T-cell (primary cell): ENCODE results near the gene BICC1. TPM values are rescaled to one million over a fixed set of nuclear protein-coding genes. Genes with fewer than 3 reads are reported as not detected.

Source experiments
- ATAC-seq, 4 experiments: fragments of 200-7000 bp in 3 of 4; fragments of 150-1000 bp in 1 of 4; cut with Tn5 transposase; replicated peaks in 1 of 4; 1 replicate in 3 of 4; 2 replicates in 1 of 4; pipeline ENCODE4 v1.10.0; 2021; ENCODE audit warnings: moderate library complexity in 3 of 4, mild to moderate bottlenecking in 2 of 4, moderate number of reproducible peaks in 1 of 4
- CTCF ChIA-PET, 2 donors: fragments of 300-600 bp; sonication (Branson Sonifier 250); formaldehyde crosslinking; loops; one replicate each; lab custom pipeline; 2022; ENCODE audit warnings: antibody characterized with exemption in 2 of 2; lab: Charles Lee
- POLR2A ChIA-PET, 2 donors: fragments of 300-600 bp; sonication (Branson Sonifier 250); formaldehyde crosslinking; loops; one replicate each; lab custom pipeline; 2022; ENCODE audit warnings: antibody characterized with exemption in 2 of 2; lab: Charles Lee
- DNase-seq, 35 experiments: peaks; one replicate each; pipeline versions ENCODE4 v3.0.0 to v3.0.0-alpha.2; 2013 to 2023
- H3K27ac ChIP-seq: one replicate; pipeline ENCODE4 v1.5.1; 2013; ENCODE audit warnings: low read length
- H3K27me3 ChIP-seq, 2 experiments: replicated peaks in 1 of 2; 1 replicate in 1 of 2; 2 replicates in 1 of 2; pipeline versions ENCODE4 v1.6.1 to v1.7.0; 2013; ENCODE audit warnings: low read length in 1 of 2, mixed read lengths in 1 of 2; ENCODE audit not compliant: control insufficient read depth in 2 of 2, insufficient read depth in 2 of 2; ENCODE audit errors: extremely low read depth in 1 of 2
- H3K36me3 ChIP-seq, 2 donors: 1 replicate in 1 of 2; 2 replicates in 1 of 2; pipeline versions ENCODE4 v1.6.1 to v1.7.0; 2013; ENCODE audit warnings: low read length in 1 of 2; ENCODE audit not compliant: control insufficient read depth in 2 of 2, insufficient read depth in 1 of 2; ENCODE audit errors: extremely low read depth in 1 of 2
- H3K4me1 ChIP-seq, 2 experiments: 1 replicate in 1 of 2; 2 replicates in 1 of 2; pipeline versions ENCODE4 v1.6.1 to v1.7.0; 2013; ENCODE audit warnings: low read length in 2 of 2, mixed read lengths in 1 of 2; ENCODE audit not compliant: insufficient read depth in 2 of 2, control insufficient read depth in 1 of 2; ENCODE audit errors: extremely low read depth in 1 of 2
- H3K4me3 ChIP-seq, 2 donors: 1 replicate in 1 of 2; 2 replicates in 1 of 2; pipeline versions ENCODE4 v1.5.1 to v1.7.0; 2013; ENCODE audit warnings: mild to moderate bottlenecking in 2 of 2, low read length in 1 of 2, moderate library complexity in 1 of 2; ENCODE audit not compliant: control insufficient read depth in 1 of 2; ENCODE audit errors: extremely low read depth in 1 of 2
- H3K9me3 ChIP-seq: 2 replicates; pipeline ENCODE4 v1.7.0; 2013
- H3K27ac Mint-ChIP-seq, 2 donors: one replicate each; pipeline ENCODE4 v1.8.0; 2020 to 2021; ENCODE audit warnings: mild to moderate bottlenecking in 2 of 2, mixed read lengths in 2 of 2
- H3K27me3 Mint-ChIP-seq, 2 donors: one replicate each; pipeline ENCODE4 v1.8.0; 2021 to 2022; ENCODE audit warnings: mixed read lengths in 2 of 2
- H3K36me3 Mint-ChIP-seq: one replicate; pipeline ENCODE4 v1.8.0; 2021; ENCODE audit warnings: mixed read lengths
- H3K4me1 Mint-ChIP-seq, 3 donors: one replicate each; pipeline ENCODE4 v1.8.0; 2020 to 2022; ENCODE audit warnings: mixed read lengths in 3 of 3, mild to moderate bottlenecking in 1 of 3
- H3K4me3 Mint-ChIP-seq, 3 donors: one replicate each; pipeline ENCODE4 v1.8.0; 2020 to 2022; ENCODE audit warnings: mild to moderate bottlenecking in 3 of 3, mixed read lengths in 3 of 3, moderate library complexity in 3 of 3
- H3K9me3 Mint-ChIP-seq, 3 donors: one replicate each; pipeline ENCODE4 v1.8.0; 2020 to 2022; ENCODE audit warnings: mixed read lengths in 3 of 3
- WGBS: methylation state at CpG from one replicate; pipeline ENCODE4 v1.1.5; 2013; ENCODE audit warnings: missing lambda C conversion rate; ENCODE audit not compliant: insufficient coverage; 5-methylcytosine and 5-hydroxymethylcytosine counted together
- total RNA-seq, 35 experiments: library from RNA in 6 of 35; stranded (reverse) in 6 of 35; fragments of 120-200 nt in 1 of 35; gene quantifications; one replicate each; pipeline versions ENCODE4 v1.2.1 to v1.2.4 and lab custom pipeline; 2013 to 2026

The BICC1 gene
- total RNA-seq, 5 donors from 2014 or later (not counting 1 experiment from before 2014, with no cell fraction given), result 0.06 to 0.09 (median 0.07) TPM; not detected in 2

- Histone ChIP-seq H3K27ac (no peak overlapping the region), H3K4me3 (no peak overlapping the region), H3K36me3 (no peaks in the 10 kb centered on the region), H3K9me3 (no peaks in the 10 kb centered on the region), H3K4me1 (no peaks in the 10 kb centered on the region), H3K27me3 (no peaks in the 10 kb centered on the region)
- no peak overlapping the region for H3K4me3 Mint-ChIP-seq
- no peaks in the 10 kb centered on the region for H3K36me3 Mint-ChIP-seq
- ChIA-PET POLR2A (no interaction called here), CTCF (no interaction called here)
- ATAC-seq (no peak), DNase-seq (no peak)
- H3K4me1 Mint-ChIP-seq, result no peaks in the 10 kb centered on the region
- H3K27me3 Mint-ChIP-seq, result no peaks in the 10 kb centered on the region
- peaks cover 4 to 11% (median 6%) of the 10 kb centered on the region in 3 donors for H3K9me3 Mint-ChIP-seq
- H3K27ac Mint-ChIP-seq, result no peak overlapping the region
- WGBS, result no CpG with 5 or more reads among the region's 1 CpG
These were observed 259.2 kb downstream of the BICC1 start for GRCh38 chr10:58771863-58772262.

DNA sequence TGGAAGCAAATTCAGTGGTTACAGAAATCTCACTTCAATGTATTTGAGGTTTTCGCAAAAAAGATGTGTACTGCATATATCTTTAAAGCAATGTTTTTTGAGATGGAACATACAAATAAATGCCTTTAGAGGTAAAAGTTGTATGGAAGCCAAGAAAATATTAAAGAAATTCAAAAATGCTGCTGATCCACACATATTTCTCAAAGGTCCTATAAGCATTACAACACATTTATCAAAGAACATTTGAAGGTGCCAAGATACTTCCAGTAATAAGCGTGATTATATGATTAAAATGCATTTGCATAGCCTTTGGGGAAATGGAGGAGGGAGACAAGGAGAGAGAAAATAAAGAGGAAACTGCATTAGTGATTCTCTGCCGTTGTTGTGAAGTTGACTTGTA, 260.1 kb downstream of the BICC1 start:
- no peaks in the 10 kb centered on the region for H3K36me3 Mint-ChIP-seq
- H3K27me3 ChIP-seq, result no peaks in the 10 kb centered on the region
- ChIA-PET POLR2A (no interaction called here), CTCF (no interaction called here)
- H3K27ac Mint-ChIP-seq, result no peak overlapping the region
- DNase-seq (no peak), ATAC-seq (no peak)
- no peaks in the 10 kb centered on the region for H3K27me3 Mint-ChIP-seq
- H3K27ac ChIP-seq, result no peak overlapping the region
- H3K4me1 Mint-ChIP-seq, result no peaks in the 10 kb centered on the region
- H3K9me3 Mint-ChIP-seq, result peaks cover 0 to 4% (median 4%) of the 10 kb centered on the region in 3 donors
- no CpG with 5 or more reads among the region's 3 CpGs for whole genome bisulfite sequencing
- H3K4me3 ChIP-seq, result no peak overlapping the region
- no peaks in the 10 kb centered on the region for H3K9me3 ChIP-seq
- no peaks in the 10 kb centered on the region for H3K36me3 ChIP-seq
- H3K4me3 Mint-ChIP-seq, result no peak overlapping the region
- no peaks in the 10 kb centered on the region for H3K4me1 ChIP-seq

- Histone ChIP-seq H3K27ac (no peak overlapping the region), H3K27me3 (no peaks in the 10 kb centered on the region), H3K36me3 (no peaks in the 10 kb centered on the region), H3K4me3 (no peak overlapping the region), H3K4me1 (no peaks in the 10 kb centered on the region), H3K9me3 (no peaks in the 10 kb centered on the region)
- no peaks in the 10 kb centered on the region for H3K36me3 Mint-ChIP-seq
- POLR2A ChIA-PET, result no interaction called here
- H3K9me3 Mint-ChIP-seq, result no peaks in the 10 kb centered on the region
- H3K4me3 Mint-ChIP-seq, result no peak overlapping the region
- H3K4me1 Mint-ChIP-seq, result no peaks in the 10 kb centered on the region
- 74% methylated on average over 2 of the region's 4 CpGs for WGBS
- CTCF ChIA-PET, result no interaction called here
- ATAC-seq (peak in 1 of 4 experiments; percentile 27), DNase-seq (no peak)
- H3K27me3 Mint-ChIP-seq, result no peaks in the 10 kb centered on the region
- no peak overlapping the region for H3K27ac Mint-ChIP-seq
These were observed 260.7 kb downstream of the BICC1 start for GRCh38 chr10:58773341-58773740.

DNA sequence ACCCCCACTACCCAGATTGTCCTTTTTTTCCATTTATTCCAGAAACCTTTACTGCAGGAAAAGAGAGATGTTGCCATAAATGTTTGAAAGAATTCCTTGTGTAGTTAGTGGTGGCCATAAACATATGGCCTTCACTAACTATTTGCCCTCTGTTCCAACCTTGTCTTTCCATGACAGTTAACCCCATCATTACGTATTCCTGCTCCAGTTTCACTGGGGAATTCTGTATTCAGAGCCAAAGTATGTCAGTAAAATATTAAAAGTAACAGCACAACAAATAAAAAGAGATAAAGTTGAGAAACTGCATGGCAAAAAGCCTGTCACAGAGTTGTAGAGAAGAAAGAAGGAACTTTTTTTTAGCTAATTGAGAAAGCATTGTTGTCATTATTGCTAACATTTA, 261.3 kb downstream of the BICC1 start:
- H3K36me3 ChIP-seq, result no peaks in the 10 kb centered on the region
- Mint-ChIP-seq H3K27me3 (peaks cover 0 to 3% of the 10 kb centered on the region in 2 donors), H3K36me3 (no peaks in the 10 kb centered on the region), H3K4me1 (no peaks in the 10 kb centered on the region), H3K4me3 (no peak overlapping the region), H3K27ac (no peak overlapping the region), H3K9me3 (no peaks in the 10 kb centered on the region)
- H3K4me3 ChIP-seq, result no peak overlapping the region
- no peak overlapping the region for H3K27ac ChIP-seq
- H3K27me3 ChIP-seq, result no peaks in the 10 kb centered on the region
- no CpG with 5 or more reads among the region's 1 CpG for WGBS
- CTCF ChIA-PET, result no interaction called here
- DNase-seq (no peak), ATAC-seq (no peak)
- H3K4me1 ChIP-seq, result no peaks in the 10 kb centered on the region
- POLR2A ChIA-PET, result no interaction called here
- H3K9me3 ChIP-seq, result no peaks in the 10 kb centered on the region

DNA sequence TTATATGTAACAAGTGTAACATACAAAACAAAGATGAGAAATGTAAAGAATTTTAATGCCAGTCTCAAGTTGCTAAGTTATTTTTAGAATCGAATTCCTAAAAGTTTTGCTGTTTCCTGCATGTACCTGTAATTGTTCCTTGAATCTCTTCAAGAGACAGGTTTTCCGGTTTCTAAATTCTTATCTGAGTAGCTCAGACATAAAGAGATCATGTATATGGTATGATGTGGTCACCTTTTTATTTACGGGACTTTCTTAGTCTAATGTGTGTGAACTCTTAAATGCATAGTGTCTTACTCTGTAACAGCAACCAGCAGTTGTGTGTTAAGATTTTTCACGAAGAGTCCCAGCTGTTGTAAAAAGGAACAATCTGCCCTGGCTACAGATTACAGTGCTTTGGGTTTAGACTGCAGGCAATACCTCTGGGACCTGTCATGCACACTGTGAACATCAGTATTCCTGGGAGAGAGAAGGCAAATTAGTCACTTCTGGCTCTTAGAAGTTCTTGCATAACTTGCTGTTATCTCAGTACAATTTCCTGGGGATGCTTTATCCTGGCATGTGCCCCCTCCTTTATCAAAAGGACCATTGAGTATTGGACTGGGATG, 263.4 kb downstream of the BICC1 start:
- no peak overlapping the region for H3K27ac Mint-ChIP-seq
- Histone ChIP-seq H3K4me1 (no peaks in the 10 kb centered on the region), H3K9me3 (no peaks in the 10 kb centered on the region), H3K4me3 (no peak overlapping the region), H3K27ac (no peak overlapping the region), H3K27me3 (no peaks in the 10 kb centered on the region), H3K36me3 (no peaks in the 10 kb centered on the region)
- no peaks in the 10 kb centered on the region for H3K4me1 Mint-ChIP-seq
- no peaks in the 10 kb centered on the region for H3K9me3 Mint-ChIP-seq
- ATAC-seq (no peak), DNase-seq (no peak)
- 50% methylated on average over 1 of the region's 4 CpGs for WGBS
- ChIA-PET POLR2A (no interaction called here), CTCF (no interaction called here)
- H3K4me3 Mint-ChIP-seq, result no peak overlapping the region
- no peaks in the 10 kb centered on the region for H3K36me3 Mint-ChIP-seq
- H3K27me3 Mint-ChIP-seq, result peaks cover 0 to 4% of the 10 kb centered on the region in 2 donors

DNA sequence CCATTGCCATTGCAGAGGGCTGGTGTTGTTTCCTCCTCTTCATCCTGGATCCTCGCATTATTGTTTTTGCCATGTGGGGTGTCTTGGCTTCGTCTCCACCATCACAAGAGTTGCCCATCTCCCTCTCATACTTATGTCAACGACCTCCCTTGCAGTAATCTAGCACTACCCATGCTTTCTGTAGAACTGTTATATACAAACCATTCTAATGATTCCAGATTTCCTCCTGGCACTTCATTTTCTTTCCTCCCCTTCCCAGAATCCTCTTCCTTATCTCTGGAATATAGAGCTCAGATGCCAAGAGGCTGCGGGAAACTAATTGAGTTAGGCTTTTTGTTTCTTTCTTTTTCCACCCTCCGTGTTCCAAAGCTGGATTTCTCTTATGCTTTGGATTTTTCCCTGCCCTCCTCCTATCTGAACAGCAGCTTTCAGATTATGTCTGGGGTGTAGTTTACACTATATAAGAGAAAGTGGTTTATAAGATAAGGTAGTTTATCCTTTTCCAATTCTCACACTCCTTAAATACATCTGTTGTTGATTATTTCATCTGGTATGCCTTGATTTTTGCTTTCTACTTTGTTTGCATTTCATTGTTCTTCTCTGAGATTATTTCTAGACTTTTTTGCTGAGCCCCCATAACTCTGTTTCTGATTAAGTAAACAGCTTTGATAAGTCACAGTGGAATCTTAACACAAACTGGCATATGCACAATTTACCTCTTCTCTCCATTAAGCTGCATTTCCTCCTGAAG, 264.1 kb downstream of the BICC1 start:
- Histone ChIP-seq H3K4me1 (no peaks in the 10 kb centered on the region), H3K27me3 (no peaks in the 10 kb centered on the region), H3K4me3 (no peak overlapping the region), H3K9me3 (no peaks in the 10 kb centered on the region), H3K36me3 (no peaks in the 10 kb centered on the region), H3K27ac (no peak overlapping the region)
- WGBS, result 57% methylated on average over 1 of the region's 5 CpGs
- H3K27ac Mint-ChIP-seq, result no peak overlapping the region
- DNase-seq (no peak), ATAC-seq (no peak)
- H3K27me3 Mint-ChIP-seq, result peaks cover 0 to 4% of the 10 kb centered on the region in 2 donors
- H3K9me3 Mint-ChIP-seq, result no peaks in the 10 kb centered on the region
- POLR2A ChIA-PET, result no interaction called here
- no peak overlapping the region for H3K4me3 Mint-ChIP-seq
- no peaks in the 10 kb centered on the region for H3K36me3 Mint-ChIP-seq
- H3K4me1 Mint-ChIP-seq, result no peaks in the 10 kb centered on the region
- CTCF ChIA-PET, result interaction anchor here in 1 of 2 donors (0.6 kb wide), 1 partner anchor 1100 kb away, joined by 6 read pairs; no protein-coding TSS in a partner anchor
